GM13976 (cell line): ENCODE results near the gene GAPDHS.

Experiments used
- DNase-seq: peaks from one replicate; pipeline ENCODE4 v3.0.0; 2012; ENCODE audit warnings: low spot score
- CTCF ChIP-seq: IDR thresholded peaks from 2 replicates; pipeline ENCODE4 v1.5.1; 2012; ENCODE audit warnings: borderline replicate concordance, mild to moderate bottlenecking; ENCODE audit not compliant: insufficient read depth; ENCODE audit errors: extremely low read depth, missing control alignments, control extremely low read depth
- in situ Hi-C: fragments of 300-500 bp; cut with MboI; formaldehyde crosslinking; loops from one replicate; pipeline ENCODE4 v1.12.0; 2022; ENCODE audit warnings: low sequenced_read_pairs, mixed read lengths, inconsistent platforms; ENCODE audit not compliant: unreplicated experiment

GAPDHS gene

GRCh38 chr19:35566738-35567137 is 33.5 kb downstream of the GAPDHS start:
- no peak for DNase-seq
- in situ Hi-C loops: no loop called here
- TF ChIP-seq CTCF: no peak

GRCh38 chr19:35569281-35569781 is 36.1 kb downstream of the GAPDHS start:
- in situ Hi-C loops: no loop called here
- no peak for DNase-seq
- no peak for TF ChIP-seq CTCF

GRCh38 chr19:35571406-35571965 is 38.2 kb downstream of the GAPDHS start:
- in situ Hi-C loops: no loop called here
- no peak for TF ChIP-seq CTCF
- DNase-seq: no peak

- DNase-seq: no peak
- in situ Hi-C loops: no loop called here
- no peak for TF ChIP-seq CTCF
Observed at GRCh38 chr19:35577918-35578317, 44.7 kb downstream of the GAPDHS start.

- TF ChIP-seq CTCF: no peak
- no peak for DNase-seq
- in situ Hi-C loops: no loop called here
Observed at GRCh38 chr19:35578707-35579106, 45.5 kb downstream of the GAPDHS start.

- TF ChIP-seq CTCF: no peak
- in situ Hi-C loops: no loop called here
- DNase-seq: no peak
Observed at GRCh38 chr19:35582760-35583159, 49.5 kb downstream of the GAPDHS start.
